Brain microvascular endothelial cell (primary cell): Measurements from ENCODE around the gene LIPE.

Experiments used
- DNase-seq: peaks from one replicate; pipeline ENCODE4 v3.0.0-alpha.2; 2020
- H3K27ac ChIP-seq: fragments of 250-450 bp; sonication (Bioruptor Pico); 2 replicates; pipeline ENCODE4 v1.5.1; 2020; ENCODE audit warnings: mild to moderate bottlenecking, moderate library complexity
- H3K27me3 ChIP-seq: fragments of 250-450 bp; sonication (Bioruptor Pico); replicated peaks from 2 replicates; pipeline ENCODE4 v1.5.1; 2020; ENCODE audit warnings: mild to moderate bottlenecking
- H3K36me3 ChIP-seq: fragments of 250-450 bp; sonication (Bioruptor Pico); replicated peaks from 2 replicates; pipeline ENCODE4 v1.5.1; 2020; ENCODE audit warnings: mild to moderate bottlenecking
- H3K4me3 ChIP-seq: 2 replicates; pipeline ENCODE4 v1.5.1; 2011; ENCODE audit warnings: low read depth, mild to moderate bottlenecking, control low read depth, low read length, moderate library complexity
- CTCF ChIP-seq: IDR thresholded peaks from 2 replicates; pipeline ENCODE4 v1.5.1; 2011; ENCODE audit warnings: low read depth, mild to moderate bottlenecking, moderate library complexity, low read length, control low read depth, inconsistent platforms; ENCODE audit errors: missing control alignments
- in situ Hi-C: cut with HindIII; loops from 2 replicates; pipeline ENCODE4 v1.10.0; 2017; ENCODE audit warnings: low sequenced_read_pairs, low pct_ligation_motif_present

The LIPE gene

GRCh38 chr19:42420055-42420544, 7.1 kb downstream of the LIPE start:
- DNase-seq: peak; percentile 44
- Histone ChIP-seq H3K4me3 (no peak overlapping the region), H3K27ac (no peak overlapping the region), H3K36me3 (no peaks in the 10 kb centered on the region), H3K27me3 (no peaks in the 10 kb centered on the region)
- in situ Hi-C loops: no loop called here
- TF ChIP-seq CTCF: peak; percentile 74

- H3K36me3 ChIP-seq: no peaks in the 10 kb centered on the region
- no peak for DNase-seq
- no peak for TF ChIP-seq CTCF
- in situ Hi-C loops: no loop called here
- no peak overlapping the region for H3K4me3 ChIP-seq
- no peaks in the 10 kb centered on the region for H3K27me3 ChIP-seq
- H3K27ac ChIP-seq: no peak overlapping the region
Measured at GRCh38 chr19:42419309-42419708, 7.9 kb downstream of the LIPE start.

- TF ChIP-seq CTCF: no peak
- no peaks in the 10 kb centered on the region for H3K36me3 ChIP-seq
- H3K4me3 ChIP-seq: no peak overlapping the region
- DNase-seq: no peak
- H3K27me3 ChIP-seq: no peaks in the 10 kb centered on the region
- no peak overlapping the region for H3K27ac ChIP-seq
- in situ Hi-C loops: no loop called here
Measured at GRCh38 chr19:42412661-42413076, 14.5 kb downstream of the LIPE start.

GRCh38 chr19:42412227-42412626, 15.0 kb downstream of the LIPE start:
- Histone ChIP-seq H3K36me3 (no peaks in the 10 kb centered on the region), H3K27ac (no peak overlapping the region), H3K27me3 (no peaks in the 10 kb centered on the region), H3K4me3 (no peak overlapping the region)
- in situ Hi-C loops: no loop called here
- DNase-seq: no peak
- no peak for TF ChIP-seq CTCF

- DNase-seq: no peak
- TF ChIP-seq CTCF: no peak
- H3K4me3 ChIP-seq: no peak overlapping the region
- in situ Hi-C loops: no loop called here
- H3K27ac ChIP-seq: no peak overlapping the region
- no peaks in the 10 kb centered on the region for H3K36me3 ChIP-seq
- H3K27me3 ChIP-seq: no peaks in the 10 kb centered on the region
Measured at GRCh38 chr19:42411581-42412178, 15.5 kb downstream of the LIPE start.

GRCh38 chr19:42410371-42410770, 16.8 kb downstream of the LIPE start:
- Histone ChIP-seq H3K27me3 (no peaks in the 10 kb centered on the region), H3K36me3 (no peaks in the 10 kb centered on the region), H3K4me3 (no peak overlapping the region), H3K27ac (no peak overlapping the region)
- no peak for TF ChIP-seq CTCF
- no peak for DNase-seq
- in situ Hi-C loops: no loop called here
